ENCODE measurements around the gene CITED4. TPM values are rescaled to one million over a fixed set of nuclear protein-coding genes. Genes with fewer than 3 reads are reported as not detected.

CITED4 gene
- total and polyA plus RNA-seq, 9 of the 15 experiments (the other 6 are each of a cell fraction or from before 2014, with no cell fraction given) = 0.11 to 1.2 (median 0.17) TPM; not detected in 2

GRCh38 chr1:40820911-40821693 lies 41.1 kb downstream of the CITED4 start (continued):
- TF ChIP-seq ZNF609 (CRISPR knock-in tag; IDR thresholded peaks at IDR 0.05; ENCODE audit: borderline replicate concordance) = no peak
- TF ChIP-seq IRF1 (CRISPR knock-in tag; IDR thresholded peaks at IDR 0.05; ENCODE audit: borderline replicate concordance) = no peak
- TF ChIP-seq ZNF592 (IDR thresholded peaks at IDR 0.05) = peak; percentile 94
- TF ChIP-seq SMAD3 (CRISPR knock-in tag; conservative IDR thresholded peaks at IDR 0.05) = 0 out of 2 replicates have a peak, but pooled peaks have one; percentile 14
- TF ChIP-seq GABPB2 (CRISPR knock-in tag; conservative IDR thresholded peaks at IDR 0.05) = no peak
- TF ChIP-seq HSF4 (CRISPR knock-in tag; IDR thresholded peaks at IDR 0.05; ENCODE audit: borderline replicate concordance) = peak; percentile 73; the same call in 1 of the 2 replicates
- TF ChIP-seq SAFB (IDR thresholded peaks at IDR 0.05; ENCODE audit: borderline replicate concordance, low read depth, low read length) = no peak
- peak; percentile 64; the same call in 1 of the 2 replicates for TF ChIP-seq SMARCA5 (IDR thresholded peaks at IDR 0.05)
- TF ChIP-seq ZBTB26 (CRISPR knock-in tag; IDR thresholded peaks at IDR 0.05) = peak; percentile 25; the same call in 1 of the 2 replicates
- TF ChIP-seq TARDBP (IDR thresholded peaks at IDR 0.05) = peak; percentile 95
- TF ChIP-seq CBX1 (IDR thresholded peaks at IDR 0.05; ENCODE audit: low read depth) = no peak
- peak; percentile 94 for TF ChIP-seq RNF2 (IDR thresholded peaks at IDR 0.05)
- TF ChIP-seq ZNF584 (CRISPR knock-in tag; IDR thresholded peaks at IDR 0.05; ENCODE audit: low read depth) = peak; percentile 70; the same call in 1 of the 2 replicates
- no peak for TF ChIP-seq ZBTB43 (CRISPR knock-in tag; IDR thresholded peaks at IDR 0.05)

All from K562 (cell line).